GM19035 (cell line): ENCODE results near the gene CNBP.
"Not testable (repeated sequence)": the region's sequence is repeated elsewhere in the genome, so short reads cannot be mapped to it uniquely, and the experiment has no call there.

Experiments used
- ATAC-seq: cut with Tn5 transposase; IDR thresholded peaks from one replicate; pipeline ENCODE4 v1.9.1; 2021; ENCODE audit not compliant: unreplicated experiment

Gene CNBP

DNA sequence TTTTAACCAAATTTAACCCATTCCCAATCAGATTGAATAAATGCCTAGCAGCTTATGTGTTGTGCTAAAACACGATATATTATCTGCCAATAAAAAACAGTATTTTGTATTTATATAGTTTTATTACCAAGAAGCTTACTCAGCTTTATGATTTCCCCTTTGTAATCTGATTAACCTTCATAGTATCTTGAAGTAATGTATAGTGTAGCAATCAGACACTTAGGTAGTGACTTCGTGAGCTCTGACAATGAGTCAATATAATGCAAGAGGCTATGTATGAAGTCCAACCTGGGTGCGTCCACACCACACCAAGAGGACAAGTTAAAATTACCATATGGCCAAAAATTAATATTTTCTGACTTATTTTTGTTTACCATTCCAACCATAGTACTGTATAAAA, 2.1 kb upstream of the CNBP start:
- ATAC-seq, result no peak

DNA sequence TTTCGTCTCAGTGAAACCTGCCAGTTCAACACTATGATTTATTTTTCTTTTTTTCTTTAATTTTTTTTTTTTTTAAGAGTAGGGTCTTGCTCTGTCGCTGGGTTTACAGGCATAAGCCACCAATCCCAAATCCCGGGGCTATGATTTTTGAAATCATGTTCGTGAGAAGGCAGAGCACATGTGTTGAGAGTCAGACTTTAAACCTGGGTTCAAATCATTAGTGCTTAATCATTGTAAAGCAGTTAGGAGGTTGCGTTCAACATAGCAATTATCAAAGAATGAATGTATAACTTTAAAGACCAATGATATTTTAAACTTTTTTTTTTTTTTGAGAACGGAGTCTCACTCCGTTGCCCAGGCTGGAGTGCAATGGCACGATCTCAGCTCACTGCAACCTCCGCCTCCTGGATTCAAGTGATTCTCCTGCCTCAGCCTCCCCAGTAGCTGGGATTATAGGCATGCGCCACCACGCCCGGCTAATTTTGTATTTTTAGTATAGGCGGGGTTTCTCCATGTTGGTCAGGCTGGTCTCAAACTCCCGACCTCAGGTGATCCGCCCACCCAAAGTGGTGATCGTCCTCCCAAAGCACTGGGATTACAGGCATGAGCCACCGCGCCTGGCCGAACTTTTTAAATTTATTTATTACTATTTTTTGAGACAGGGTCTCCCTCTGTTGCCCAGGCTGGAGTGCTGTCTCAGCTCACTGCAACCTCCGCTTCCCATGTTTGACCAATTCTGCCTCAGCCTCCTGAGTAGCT, 1.3 kb upstream of the CNBP start:
- ATAC-seq, result not testable (repeated sequence)

DNA sequence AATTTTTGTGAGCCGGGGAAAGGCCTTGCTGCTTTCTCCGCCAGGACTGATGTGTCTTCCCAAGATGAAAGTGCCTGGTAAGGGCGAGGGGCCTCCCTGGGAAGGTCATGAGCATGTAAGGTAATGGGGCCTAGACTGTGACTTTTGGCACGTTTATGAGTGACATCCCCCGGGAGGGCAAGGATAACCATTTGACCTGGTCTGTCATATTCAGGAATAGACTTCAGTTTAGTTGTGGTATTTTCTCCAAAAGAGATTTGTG, 631 bp upstream of the CNBP start:
- no peak for ATAC-seq

DNA sequence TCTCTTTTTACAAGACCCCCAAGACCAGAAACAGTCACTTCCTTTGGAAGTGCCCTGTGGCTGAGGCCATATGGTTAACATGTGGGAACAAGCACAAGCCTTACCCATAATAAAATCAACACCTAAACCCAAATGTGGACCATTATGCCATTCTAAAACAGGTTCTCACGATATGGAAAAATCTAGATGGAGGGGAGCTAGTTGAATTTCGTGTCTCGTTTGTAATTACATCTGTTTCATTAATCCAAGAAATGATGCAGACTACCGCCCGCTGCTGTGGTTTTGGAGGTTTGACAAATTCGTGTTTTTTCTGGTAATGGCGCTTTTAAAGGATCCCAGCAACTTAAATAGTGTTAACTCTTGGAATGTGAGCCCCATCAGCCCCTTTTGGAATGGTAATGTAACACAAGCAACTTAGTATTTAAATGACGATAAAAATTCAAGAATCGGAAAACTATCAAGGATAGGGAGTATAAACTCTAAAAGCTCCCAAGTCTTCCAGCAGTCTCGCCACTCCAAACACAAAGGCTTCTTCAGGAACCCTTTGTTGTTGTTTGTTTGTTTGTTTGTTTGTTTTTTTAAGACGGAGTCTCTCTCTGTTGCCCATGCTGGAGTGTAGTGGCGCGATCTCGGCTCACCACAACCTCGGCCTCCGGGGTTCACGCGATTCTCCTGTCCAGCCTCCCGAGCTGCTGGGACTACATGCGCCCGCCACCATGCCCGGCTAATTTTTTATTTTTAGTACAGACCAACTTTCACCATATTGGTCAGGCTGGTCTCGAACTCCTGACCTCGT, 1.1 kb downstream of the CNBP start:
- no peak for ATAC-seq

DNA sequence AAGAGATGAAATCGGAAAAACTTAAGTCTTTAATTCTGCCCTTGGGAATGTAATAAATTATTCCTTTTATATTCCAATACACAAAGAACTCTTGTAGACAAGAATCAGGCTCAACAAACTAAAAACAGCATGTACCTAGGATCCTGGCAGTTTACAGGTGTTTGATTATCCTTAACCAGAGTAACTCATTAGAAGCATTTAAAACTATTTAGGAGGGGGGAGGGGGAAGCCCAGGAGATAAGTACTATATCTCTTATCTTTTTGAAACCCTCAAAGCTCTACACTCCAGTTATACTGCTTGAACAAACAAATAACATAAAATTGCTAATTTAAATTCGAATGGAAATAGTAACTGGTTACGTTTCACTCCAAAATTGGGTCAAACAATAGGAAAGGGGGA, 1.9 kb downstream of the CNBP start:
- ATAC-seq, result no peak

DNA sequence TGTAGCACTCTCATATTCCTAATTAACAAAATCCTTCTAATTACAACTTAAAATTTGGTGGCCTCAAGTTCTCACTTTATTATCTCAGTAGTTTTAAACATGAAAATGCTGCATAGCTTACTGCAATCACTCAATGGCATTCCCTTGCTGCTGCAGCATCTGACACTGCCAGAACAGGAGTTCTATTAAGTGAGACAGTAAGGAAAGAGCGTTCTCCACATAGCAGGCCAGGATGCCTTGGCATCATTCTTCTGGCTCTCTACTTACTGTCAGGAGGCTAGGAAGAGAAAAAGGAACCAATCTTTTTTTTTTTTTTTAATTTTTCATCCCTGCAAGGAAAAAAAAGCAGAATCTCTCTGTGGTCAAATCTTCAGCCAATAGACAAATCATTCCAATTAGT, 3.2 kb downstream of the CNBP start:
- ATAC-seq, result no peak

DNA sequence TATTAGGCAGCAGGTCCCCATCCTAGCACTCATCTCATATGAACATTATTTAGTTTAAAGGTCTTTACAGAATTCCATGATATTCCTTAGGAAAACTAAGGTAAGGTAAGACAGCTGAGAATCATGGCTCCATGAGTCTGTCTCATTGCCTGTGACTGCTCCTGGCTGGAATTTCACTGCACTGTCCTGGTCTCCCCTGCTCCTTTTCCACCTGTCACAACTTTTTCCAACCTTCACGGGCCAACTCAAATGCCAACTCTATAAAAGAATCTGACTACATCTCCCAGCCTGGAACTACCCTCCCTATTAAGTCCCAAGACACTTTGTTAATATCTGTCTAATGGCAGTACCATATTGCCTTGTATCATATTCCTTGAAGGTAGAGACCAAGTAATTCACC, 7.6 kb downstream of the CNBP start:
- no peak for ATAC-seq

- ATAC-seq, result no peak
These were observed 10.0 kb downstream of the CNBP start for GRCh38 chr3:129173725-129174124.

DNA sequence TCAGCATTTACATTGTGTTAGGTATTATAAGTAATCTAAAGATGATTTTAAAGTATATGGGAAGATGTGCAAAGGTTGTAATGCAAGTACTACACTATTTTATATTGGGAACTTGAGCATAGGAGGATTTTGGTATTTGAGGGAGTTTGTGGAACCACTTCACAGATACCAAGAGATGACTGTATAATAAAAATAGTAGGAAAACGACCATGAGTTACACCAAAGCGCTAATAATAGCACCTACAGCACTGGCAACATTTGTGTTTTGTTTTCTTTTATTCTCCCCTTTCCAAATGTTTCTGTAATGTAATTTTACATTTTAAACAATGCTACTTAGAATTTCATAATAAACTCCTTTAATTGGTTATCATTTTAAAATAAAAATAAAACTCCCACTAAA, 10.5 kb downstream of the CNBP start:
- ATAC-seq, result no peak

DNA sequence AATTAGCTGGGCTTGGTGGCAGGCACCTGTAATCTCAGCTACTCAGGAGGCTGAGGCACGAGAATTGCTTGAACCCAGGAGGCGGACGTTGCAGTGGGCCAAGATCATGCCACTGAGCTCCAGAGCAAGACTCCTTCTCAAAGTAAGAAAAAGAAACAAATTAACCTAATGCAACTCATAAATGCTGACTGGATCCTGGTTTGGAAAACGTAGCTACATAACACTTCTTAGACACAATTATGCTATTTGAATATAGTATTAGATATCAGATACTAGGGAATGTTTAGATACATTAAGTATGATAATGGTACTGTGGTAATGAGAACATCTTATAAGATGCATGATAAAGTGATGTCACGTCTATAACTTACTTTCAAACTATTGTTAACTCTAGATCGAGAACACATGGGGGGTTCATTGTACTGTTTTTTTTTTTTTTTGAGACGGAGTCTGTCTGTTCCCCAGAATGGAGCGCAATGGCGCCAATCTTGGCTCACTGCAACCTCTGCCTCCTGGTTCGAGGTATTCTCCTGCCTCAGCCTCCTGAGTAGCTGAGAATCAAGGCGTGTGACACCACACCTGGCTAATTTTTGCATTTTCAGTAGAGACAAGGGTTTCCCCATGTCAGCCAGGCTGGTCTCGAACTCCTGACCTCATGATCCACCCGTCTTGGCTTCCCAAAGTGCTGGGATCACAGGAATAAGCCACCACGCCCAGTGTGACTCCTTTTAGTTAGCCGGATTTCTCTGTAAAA, 16.9 kb downstream of the CNBP start:
- no peak for ATAC-seq

DNA sequence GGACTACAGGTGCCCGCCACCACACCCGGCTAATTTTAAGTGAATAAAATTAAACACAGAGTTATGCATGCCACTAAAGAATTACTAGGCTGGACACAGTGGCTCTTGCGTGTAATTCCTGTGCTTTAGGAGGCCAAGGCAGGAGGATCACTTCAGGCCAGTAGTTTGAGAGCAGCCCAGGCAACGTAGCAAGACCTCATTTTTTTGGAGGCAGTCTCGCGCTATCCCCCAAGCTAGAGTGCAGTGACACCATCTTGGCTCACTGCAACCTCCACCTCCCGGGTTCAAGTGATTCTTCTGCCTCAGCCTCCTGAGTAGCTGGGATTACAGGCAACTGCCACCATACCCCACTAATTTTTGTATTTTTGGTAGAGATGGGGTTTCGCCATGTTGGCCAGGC, 18.1 kb downstream of the CNBP start:
- ATAC-seq, result not testable (repeated sequence)

DNA sequence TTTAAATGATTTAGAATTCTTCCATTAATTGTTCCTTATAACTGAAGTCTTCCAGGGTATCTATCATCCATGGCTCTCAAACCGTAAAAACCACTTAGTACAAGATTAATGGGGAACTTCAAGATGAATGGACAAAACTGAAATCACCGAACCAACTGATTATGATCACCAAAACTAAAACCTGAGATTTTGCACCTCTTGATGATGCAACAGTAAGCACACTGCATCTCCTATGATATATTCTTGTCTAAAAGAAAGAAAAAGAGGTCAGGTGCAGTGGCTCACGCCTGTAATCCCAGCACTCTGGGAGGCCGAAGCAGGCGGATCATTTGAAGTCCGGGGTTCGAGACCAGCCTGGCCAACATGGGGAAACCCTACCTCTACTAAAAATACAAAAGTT, 19.2 kb downstream of the CNBP start:
- ATAC-seq, result no peak

DNA sequence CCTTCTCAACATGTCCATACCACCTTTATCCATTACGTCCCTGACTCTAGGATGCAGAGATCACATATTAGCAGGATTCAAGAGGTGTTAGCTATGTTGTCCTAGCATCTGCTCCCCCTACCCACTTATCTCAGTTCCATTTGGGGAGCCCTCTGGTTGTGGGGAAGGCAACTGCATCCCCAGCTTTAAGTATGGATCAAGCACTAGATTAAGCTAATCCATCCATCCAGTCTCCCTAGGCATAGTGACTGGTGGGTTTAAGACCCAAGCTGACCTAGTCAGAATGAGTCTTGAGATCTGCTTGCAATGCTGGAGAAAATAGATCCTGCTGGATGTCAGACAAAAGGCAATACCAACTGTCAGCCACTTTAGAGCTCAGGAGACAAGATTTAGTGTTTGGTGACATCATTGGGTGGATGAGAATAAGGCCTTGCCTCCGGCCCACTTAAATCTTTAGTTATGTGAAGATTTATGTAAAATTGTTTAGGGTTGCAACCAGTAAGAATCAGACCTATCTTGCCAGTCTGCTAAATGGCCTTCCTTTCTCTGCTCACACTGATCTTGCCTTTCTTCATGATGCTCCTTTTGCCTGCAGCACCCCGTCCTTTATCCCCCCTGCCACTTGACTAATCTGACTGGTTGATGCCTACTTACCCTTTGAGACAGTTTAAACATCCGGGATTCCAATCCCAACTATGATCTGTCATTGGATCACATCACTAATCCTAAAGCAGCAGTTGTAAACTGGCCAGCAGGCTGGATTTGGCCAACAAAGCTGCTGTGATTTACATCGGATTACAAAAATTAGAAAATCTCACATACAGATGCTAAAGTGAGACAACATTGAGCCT, 20.7 kb downstream of the CNBP start:
- no peak for ATAC-seq

DNA sequence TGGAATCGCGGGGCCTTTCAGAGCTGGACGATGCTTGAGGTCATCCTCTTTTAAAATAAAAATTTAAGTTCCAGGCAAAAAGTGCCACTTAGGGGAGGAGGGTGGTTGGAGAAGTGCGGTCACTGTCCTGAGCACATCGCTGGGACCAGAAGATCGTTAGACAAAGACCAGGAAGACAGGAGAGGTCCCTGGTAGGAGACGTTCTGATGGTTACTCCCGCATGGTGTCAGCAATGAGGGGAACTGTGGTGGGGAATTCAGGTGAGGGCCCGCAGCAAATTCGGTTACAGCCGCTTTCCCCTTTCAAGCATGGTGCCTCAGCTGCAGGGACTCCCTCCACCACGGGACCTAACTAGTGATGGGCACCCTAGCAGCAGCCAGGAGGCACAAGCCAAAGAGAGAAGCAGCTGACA, 21.8 kb downstream of the CNBP start:
- ATAC-seq, result no peak

- peak; percentile 86 for ATAC-seq
These were observed 22.5 kb downstream of the CNBP start, which contains the start of gene ISY1 for GRCh38 chr3:129160891-129161859. Gene ISY1 (minus strand): TSS chr3:129161063. CDS start chr3:129160975, 88 bp downstream.

DNA sequence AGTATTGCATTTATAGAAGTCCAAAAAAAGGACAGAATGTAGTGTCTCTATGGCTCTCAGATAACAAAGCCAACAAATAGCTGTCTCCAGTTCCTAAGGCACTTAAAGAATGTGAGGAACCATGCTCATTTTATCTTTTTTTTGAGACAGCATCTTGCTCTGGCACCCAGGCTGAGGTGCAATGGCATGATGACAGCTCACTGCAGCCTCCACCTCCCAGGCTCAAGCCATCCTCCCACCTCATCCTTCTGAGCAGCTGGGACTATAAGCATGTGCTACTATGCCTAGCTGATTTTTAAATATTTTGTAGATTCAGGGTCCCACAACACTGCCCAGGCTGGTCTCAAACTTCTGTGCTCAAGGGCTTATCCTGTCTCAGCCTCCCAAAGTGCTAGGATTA, 38.9 kb downstream of the CNBP start:
- ATAC-seq, result no peak

GRCh38 chr3:129141011-129141410, 42.7 kb downstream of the CNBP start:
- ATAC-seq, result not testable (repeated sequence)

- ATAC-seq, result no peak
These were observed 43.8 kb downstream of the CNBP start for GRCh38 chr3:129139911-129140310.

GRCh38 chr3:129136275-129136674, 47.4 kb downstream of the CNBP start:
- ATAC-seq, result not testable (repeated sequence)
